Activated naive CD4-positive, alpha-beta T cell treated with anti-CD3 and anti-CD28 coated beads for 36 hours (primary cell): ENCODE data around the gene PODNL1. TPM values are rescaled to one million over a fixed set of nuclear protein-coding genes. Genes with fewer than 3 reads are reported as not detected.

ENCODE experiments used
- CTCF ChIA-PET: fragments of 350-600 bp; sonication (Branson Sonifier 250); formaldehyde crosslinking; loops from one replicate; lab custom pipeline; 2021; ENCODE audit warnings: antibody characterized with exemption; lab: Charles Lee
- DNase-seq: peaks from one replicate; pipeline ENCODE4 v3.0.0-alpha.2; 2020
- H3K27ac Mint-ChIP-seq: one replicate; pipeline ENCODE4 v1.8.0; 2021; ENCODE audit warnings: mild to moderate bottlenecking, mixed read lengths
- H3K27me3 Mint-ChIP-seq: one replicate; pipeline ENCODE4 v1.8.0; 2021; ENCODE audit warnings: low read depth, mixed read lengths
- H3K36me3 Mint-ChIP-seq: one replicate; pipeline ENCODE4 v1.8.0; 2021; ENCODE audit warnings: low read depth, mixed read lengths
- H3K4me1 Mint-ChIP-seq: one replicate; pipeline ENCODE4 v1.8.0; 2021; ENCODE audit warnings: low read depth, mixed read lengths
- H3K4me3 Mint-ChIP-seq: one replicate; pipeline ENCODE4 v1.8.0; 2021; ENCODE audit warnings: mild to moderate bottlenecking, moderate library complexity, mixed read lengths
- H3K9me3 Mint-ChIP-seq: one replicate; pipeline ENCODE4 v1.8.0; 2021; ENCODE audit warnings: mixed read lengths
- intact Hi-C: fragments of 100-400 bp; cut with micrococcal nuclease; formaldehyde crosslinking; loops from one replicate; pipeline ENCODE4 v1.15.1; 2023
- total RNA-seq, 2 experiments: library from RNA; stranded (reverse); gene quantifications; one replicate each; pipeline ENCODE4 v1.2.3, GENCODE V29; 2021

The PODNL1 gene
- total RNA-seq, 2 experiments from 2014 or later: 0.29 TPM; not detected in 1

GRCh38 chr19:13952154-13952930, 14.1 kb upstream of the PODNL1 start, which contains the start of gene DCAF15:
Gene DCAF15, plus strand, starts transcription at chr19:13952509. Its CDS starts 4 bp downstream, at chr19:13952513.
- H3K9me3 Mint-ChIP-seq: no peaks in the 10 kb centered on the region
- peak within 1 kb of the TSS; percentile 96 for H3K4me3 Mint-ChIP-seq
- H3K4me1 Mint-ChIP-seq: peaks cover 17% of the 10 kb centered on the region
- H3K27ac Mint-ChIP-seq: peak within 1 kb of the TSS; percentile 84
- no peaks in the 10 kb centered on the region for H3K27me3 Mint-ChIP-seq
- CTCF ChIA-PET: interaction anchor here (1.0 to 2.0 kb wide), 4 partner anchors 29 to 122 kb away, joined by 3 to 7 read pairs (median 4); partner anchors contain the start of gene IL27RA
- H3K36me3 Mint-ChIP-seq: peaks cover 13% of the 10 kb centered on the region
- peak; percentile 100 for DNase-seq
- intact Hi-C loops: loop anchor here (1.0 to 5.0 kb wide), 10 partner anchors 34 to 222 kb away; partner anchors contain the start of genes BRME1, CC2D1A, MISP3 and RFX1

- CTCF ChIA-PET: interaction anchor here (1.0 to 2.0 kb wide), 3 partner anchors 90 to 122 kb away, joined by 3 to 7 read pairs (median 3); no protein-coding TSS in a partner anchor
- H3K4me1 Mint-ChIP-seq: peaks cover 17% of the 10 kb centered on the region
- peaks cover 9% of the 10 kb centered on the region for H3K36me3 Mint-ChIP-seq
- intact Hi-C loops: loop anchor here (1.0 to 5.0 kb wide), 10 partner anchors 35 to 221 kb away; partner anchors contain the start of genes BRME1, CC2D1A, MISP3 and RFX1
- H3K9me3 Mint-ChIP-seq: no peaks in the 10 kb centered on the region
- peak overlapping the region; percentile 68 for H3K27ac Mint-ChIP-seq
- H3K27me3 Mint-ChIP-seq: no peaks in the 10 kb centered on the region
- no peak for DNase-seq
- peak overlapping the region; percentile 96 for H3K4me3 Mint-ChIP-seq
These were observed 13.6 kb upstream of the PODNL1 start for GRCh38 chr19:13951799-13952153.

GRCh38 chr19:13951043-13951442, 12.8 kb upstream of the PODNL1 start:
- H3K4me3 Mint-ChIP-seq: no peak overlapping the region
- no peak for DNase-seq
- H3K27ac Mint-ChIP-seq: no peak overlapping the region
- H3K27me3 Mint-ChIP-seq: no peaks in the 10 kb centered on the region
- H3K4me1 Mint-ChIP-seq: peaks cover 17% of the 10 kb centered on the region
- H3K9me3 Mint-ChIP-seq: no peaks in the 10 kb centered on the region
- intact Hi-C loops: loop anchor here (5.0 kb wide), 2 partner anchors 96 to 121 kb away; partner anchors contain the start of gene MISP3
- peaks cover 4% of the 10 kb centered on the region for H3K36me3 Mint-ChIP-seq
- CTCF ChIA-PET: interaction anchor here (0.6 to 1.4 kb wide), 5 partner anchors 69 to 181 kb away, joined by 3 read pairs; no protein-coding TSS in a partner anchor

GRCh38 chr19:13946414-13946813, 8.2 kb upstream of the PODNL1 start:
- no peaks in the 10 kb centered on the region for H3K9me3 Mint-ChIP-seq
- H3K27me3 Mint-ChIP-seq: no peaks in the 10 kb centered on the region
- DNase-seq: no peak
- CTCF ChIA-PET: no interaction called here
- no peaks in the 10 kb centered on the region for H3K4me1 Mint-ChIP-seq
- H3K27ac Mint-ChIP-seq: no peak overlapping the region
- no peaks in the 10 kb centered on the region for H3K36me3 Mint-ChIP-seq
- H3K4me3 Mint-ChIP-seq: no peak overlapping the region
- intact Hi-C loops: no loop called here

GRCh38 chr19:13942023-13942684, 3.9 kb upstream of the PODNL1 start:
- CTCF ChIA-PET: no interaction called here
- Mint-ChIP-seq H3K27me3 (peaks cover 2% of the 10 kb centered on the region), H3K4me1 (no peaks in the 10 kb centered on the region), H3K27ac (no peak overlapping the region), H3K9me3 (no peaks in the 10 kb centered on the region), H3K4me3 (no peak overlapping the region), H3K36me3 (no peaks in the 10 kb centered on the region)
- intact Hi-C loops: no loop called here
- DNase-seq: no peak

- H3K27me3 Mint-ChIP-seq: peaks cover 2% of the 10 kb centered on the region
- no peaks in the 10 kb centered on the region for H3K9me3 Mint-ChIP-seq
- CTCF ChIA-PET: no interaction called here
- no peak for DNase-seq
- intact Hi-C loops: no loop called here
- H3K4me3 Mint-ChIP-seq: no peak overlapping the region
- H3K27ac Mint-ChIP-seq: no peak overlapping the region
- no peaks in the 10 kb centered on the region for H3K36me3 Mint-ChIP-seq
- no peaks in the 10 kb centered on the region for H3K4me1 Mint-ChIP-seq
These were observed 527 bp downstream of the PODNL1 start for GRCh38 chr19:13937479-13938300.

- Mint-ChIP-seq H3K36me3 (no peaks in the 10 kb centered on the region), H3K4me1 (no peaks in the 10 kb centered on the region), H3K27me3 (peaks cover 2% of the 10 kb centered on the region), H3K27ac (no peak overlapping the region), H3K4me3 (no peak overlapping the region), H3K9me3 (no peaks in the 10 kb centered on the region)
- CTCF ChIA-PET: interaction anchor here (0.5 to 1.1 kb wide), 4 partner anchors 19 to 508 kb away, joined by 3 read pairs; no protein-coding TSS in a partner anchor
- no peak for DNase-seq
- intact Hi-C loops: no loop called here
These were observed 2.3 kb downstream of the PODNL1 start for GRCh38 chr19:13935765-13936510.

GRCh38 chr19:13934785-13935109, 3.5 kb downstream of the PODNL1 start:
- Mint-ChIP-seq H3K9me3 (no peaks in the 10 kb centered on the region), H3K4me1 (no peaks in the 10 kb centered on the region), H3K36me3 (no peaks in the 10 kb centered on the region), H3K4me3 (no peak overlapping the region), H3K27me3 (peaks cover 2% of the 10 kb centered on the region), H3K27ac (no peak overlapping the region)
- DNase-seq: no peak
- CTCF ChIA-PET: no interaction called here
- intact Hi-C loops: no loop called here

- no peak for DNase-seq
- intact Hi-C loops: no loop called here
- Mint-ChIP-seq H3K4me3 (no peak overlapping the region), H3K27me3 (peaks cover 2% of the 10 kb centered on the region), H3K4me1 (no peaks in the 10 kb centered on the region), H3K9me3 (no peaks in the 10 kb centered on the region), H3K36me3 (peaks cover 4% of the 10 kb centered on the region), H3K27ac (no peak overlapping the region)
- CTCF ChIA-PET: interaction anchor here (1.0 to 1.2 kb wide), 2 partner anchors 97 to 127 kb away, joined by 3 read pairs; no protein-coding TSS in a partner anchor
These were observed 5.3 kb downstream of the PODNL1 start for GRCh38 chr19:13932911-13933393.

GRCh38 chr19:13932149-13932637, 6.0 kb downstream of the PODNL1 start:
- Mint-ChIP-seq H3K27me3 (no peaks in the 10 kb centered on the region), H3K4me3 (no peak overlapping the region), H3K4me1 (no peaks in the 10 kb centered on the region), H3K27ac (peak overlapping the region; percentile 24), H3K9me3 (no peaks in the 10 kb centered on the region), H3K36me3 (peaks cover 5% of the 10 kb centered on the region)
- DNase-seq: no peak
- intact Hi-C loops: no loop called here
- CTCF ChIA-PET: interaction anchor here (1.2 kb wide), 1 partner anchor 127 kb away, joined by 3 read pairs; no protein-coding TSS in a partner anchor
